PFSK-1 (cell line): ENCODE results near the gene ABCD3.

Experiments
- POLR2AphosphoS5 ChIP-seq: IDR thresholded peaks from 2 replicates; pipeline ENCODE4 v1.6.1; 2012; ENCODE audit warnings: low read depth, mild to moderate bottlenecking, control low read depth, low read length, moderate library complexity
- SIN3A ChIP-seq: IDR thresholded peaks from 2 replicates; pipeline ENCODE4 v1.6.1; 2012; ENCODE audit warnings: mild to moderate bottlenecking, low read length, moderate library complexity, borderline replicate concordance; ENCODE audit not compliant: insufficient read depth
- TF ChIP-seq, protein P1 (sequence below), 2 experiments: IDR thresholded peaks; 2 replicates each; pipeline versions ENCODE4 v1.6.1 to v1.8.0; 2011 to 2012; ENCODE audit warnings: low read depth in 2 of 2, low read length in 2 of 2, control low read depth in 1 of 2, inconsistent platforms in 1 of 2, mild to moderate bottlenecking in 1 of 2, moderate library complexity in 1 of 2; ENCODE audit not compliant: insufficient read depth in 1 of 2

DNA sequence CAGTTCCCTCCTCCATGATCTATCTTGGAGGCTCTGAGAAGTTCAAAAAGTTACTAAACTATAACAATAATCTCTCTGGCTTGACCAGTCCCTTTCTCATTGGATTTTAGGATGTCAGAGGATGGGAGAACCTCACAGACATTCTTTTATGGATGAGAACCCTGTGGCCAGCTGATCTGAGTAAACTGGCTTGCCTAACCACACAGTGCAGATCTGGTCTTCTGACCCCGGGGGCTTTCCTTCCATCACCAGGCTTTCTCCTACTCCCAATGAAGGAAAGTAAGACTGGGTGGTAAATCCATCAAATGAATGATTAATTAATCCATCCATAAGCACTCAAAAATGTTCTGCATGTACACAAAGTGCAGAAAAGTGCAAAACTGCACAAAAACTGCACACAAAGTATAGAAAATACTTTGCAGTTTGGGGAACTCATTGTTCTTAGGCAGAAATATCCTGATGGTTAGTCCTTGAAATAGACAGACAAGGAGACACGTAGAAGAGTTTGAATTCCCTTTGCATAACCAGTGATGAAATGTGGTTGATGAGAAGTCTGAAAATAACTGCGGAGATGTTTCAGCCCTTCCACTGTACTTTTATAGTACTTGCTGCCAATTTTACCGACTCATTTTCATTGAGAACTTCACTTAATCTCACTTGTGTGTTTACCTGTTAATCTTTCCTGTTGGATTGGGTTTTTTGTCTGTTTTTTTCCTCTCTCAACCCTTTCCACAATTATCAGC is 125.9 kb downstream of the ABCD3 start:
- TF ChIP-seq SIN3A (no peak), POLR2AphosphoS5 (no peak)
- TF ChIP-seq, protein P1, sequence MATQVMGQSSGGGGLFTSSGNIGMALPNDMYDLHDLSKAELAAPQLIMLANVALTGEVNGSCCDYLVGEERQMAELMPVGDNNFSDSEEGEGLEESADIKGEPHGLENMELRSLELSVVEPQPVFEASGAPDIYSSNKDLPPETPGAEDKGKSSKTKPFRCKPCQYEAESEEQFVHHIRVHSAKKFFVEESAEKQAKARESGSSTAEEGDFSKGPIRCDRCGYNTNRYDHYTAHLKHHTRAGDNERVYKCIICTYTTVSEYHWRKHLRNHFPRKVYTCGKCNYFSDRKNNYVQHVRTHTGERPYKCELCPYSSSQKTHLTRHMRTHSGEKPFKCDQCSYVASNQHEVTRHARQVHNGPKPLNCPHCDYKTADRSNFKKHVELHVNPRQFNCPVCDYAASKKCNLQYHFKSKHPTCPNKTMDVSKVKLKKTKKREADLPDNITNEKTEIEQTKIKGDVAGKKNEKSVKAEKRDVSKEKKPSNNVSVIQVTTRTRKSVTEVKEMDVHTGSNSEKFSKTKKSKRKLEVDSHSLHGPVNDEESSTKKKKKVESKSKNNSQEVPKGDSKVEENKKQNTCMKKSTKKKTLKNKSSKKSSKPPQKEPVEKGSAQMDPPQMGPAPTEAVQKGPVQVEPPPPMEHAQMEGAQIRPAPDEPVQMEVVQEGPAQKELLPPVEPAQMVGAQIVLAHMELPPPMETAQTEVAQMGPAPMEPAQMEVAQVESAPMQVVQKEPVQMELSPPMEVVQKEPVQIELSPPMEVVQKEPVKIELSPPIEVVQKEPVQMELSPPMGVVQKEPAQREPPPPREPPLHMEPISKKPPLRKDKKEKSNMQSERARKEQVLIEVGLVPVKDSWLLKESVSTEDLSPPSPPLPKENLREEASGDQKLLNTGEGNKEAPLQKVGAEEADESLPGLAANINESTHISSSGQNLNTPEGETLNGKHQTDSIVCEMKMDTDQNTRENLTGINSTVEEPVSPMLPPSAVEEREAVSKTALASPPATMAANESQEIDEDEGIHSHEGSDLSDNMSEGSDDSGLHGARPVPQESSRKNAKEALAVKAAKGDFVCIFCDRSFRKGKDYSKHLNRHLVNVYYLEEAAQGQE (IDR thresholded peaks at IDR 0.05; ENCODE audit: insufficient read depth in 1 of 2, low read depth in 2 of 2, low read length in 2 of 2), result no peak
